ENCODE results near the gene ERMARD.

The ERMARD gene

GRCh38 chr6:169779896-169780295 lies 28.5 kb downstream of the ERMARD start:
- Histone ChIP-seq H2BK12ac (ENCODE audit: low read length) (no peak overlapping the region), H3K4me2 (ENCODE audit: low read length) (no peak overlapping the region), H3K27me3 (ENCODE audit: insufficient read depth, low read length) (no peaks in the 10 kb centered on the region), H3K79me1 (ENCODE audit: low read length) (no peaks in the 10 kb centered on the region), H3K14ac (ENCODE audit: low read length) (no peak overlapping the region), H3K27ac (ENCODE audit: low read depth, low read length) (no peak overlapping the region), H2AK5ac (ENCODE audit: low read length) (no peak overlapping the region), H3K9ac (ENCODE audit: low read length) (no peak overlapping the region), H3K36me3 (ENCODE audit: control insufficient read depth in 1 of 2, insufficient read depth in 2 of 2, low read length in 2 of 2) (peaks cover 18 to 19% of the 10 kb centered on the region in 2 experiments), H3K23ac (ENCODE audit: low read length) (no peak overlapping the region), H3K79me2 (ENCODE audit: control insufficient read depth, insufficient read depth, low read length, poor library complexity) (no peaks in the 10 kb centered on the region), H4K91ac (ENCODE audit: low read depth, low read length) (no peak overlapping the region), H2BK5ac (ENCODE audit: low read depth, low read length, poor library complexity) (no peak overlapping the region), H3K4ac (ENCODE audit: low read depth, low read length) (no peak overlapping the region), H3K9me3 (ENCODE audit: insufficient read depth, low read depth, low read length) (no peaks in the 10 kb centered on the region), H4K8ac (ENCODE audit: low read depth, low read length) (no peak overlapping the region), H4K12ac (ENCODE audit: low read depth, low read length) (no peak overlapping the region), H3K18ac (ENCODE audit: low read length) (no peak overlapping the region), H2AFZ (ENCODE audit: insufficient read depth, low read length, poor library complexity) (no peak overlapping the region), H3K4me1 (ENCODE audit: control insufficient read depth in 1 of 2, insufficient read depth in 2 of 2, low read length in 2 of 2) (peaks cover 7 to 12% of the 10 kb centered on the region in 2 experiments), H3K4me3 (ENCODE audit: low read depth, low read length) (no peak overlapping the region), H2BK120ac (ENCODE audit: insufficient read depth, low read length, poor library complexity) (no peak overlapping the region)
- DNase-seq, result no peak
- WGBS (ENCODE audit: extremely low coverage, insufficient coverage, insufficient read length), result no CpG with 5 or more reads among the region's 5 CpGs

GRCh38 chr6:169780571-169781091 lies 29.2 kb downstream of the ERMARD start:
- Histone ChIP-seq H3K4ac (ENCODE audit: low read depth, low read length) (no peak overlapping the region), H3K36me3 (ENCODE audit: control insufficient read depth in 1 of 2, insufficient read depth in 2 of 2, low read length in 2 of 2) (peaks cover 18 to 19% of the 10 kb centered on the region in 2 experiments), H3K18ac (ENCODE audit: low read length) (no peak overlapping the region), H2BK120ac (ENCODE audit: insufficient read depth, low read length, poor library complexity) (no peak overlapping the region), H3K4me3 (ENCODE audit: low read depth, low read length) (no peak overlapping the region), H2BK12ac (ENCODE audit: low read length) (no peak overlapping the region), H3K27me3 (ENCODE audit: insufficient read depth, low read length) (no peaks in the 10 kb centered on the region), H3K9me3 (ENCODE audit: insufficient read depth, low read depth, low read length) (no peaks in the 10 kb centered on the region), H4K12ac (ENCODE audit: low read depth, low read length) (no peak overlapping the region), H2AFZ (ENCODE audit: insufficient read depth, low read length, poor library complexity) (no peak overlapping the region), H3K14ac (ENCODE audit: low read length) (no peak overlapping the region), H3K79me1 (ENCODE audit: low read length) (no peaks in the 10 kb centered on the region), H3K27ac (ENCODE audit: low read depth, low read length) (no peak overlapping the region), H4K91ac (ENCODE audit: low read depth, low read length) (no peak overlapping the region), H4K8ac (ENCODE audit: low read depth, low read length) (no peak overlapping the region), H3K4me1 (ENCODE audit: control insufficient read depth in 1 of 2, insufficient read depth in 2 of 2, low read length in 2 of 2) (peaks cover 7 to 12% of the 10 kb centered on the region in 2 experiments), H3K4me2 (ENCODE audit: low read length) (no peak overlapping the region), H2AK5ac (ENCODE audit: low read length) (no peak overlapping the region), H3K9ac (ENCODE audit: low read length) (no peak overlapping the region), H3K23ac (ENCODE audit: low read length) (no peak overlapping the region), H2BK5ac (ENCODE audit: low read depth, low read length, poor library complexity) (no peak overlapping the region), H3K79me2 (ENCODE audit: control insufficient read depth, insufficient read depth, low read length, poor library complexity) (no peaks in the 10 kb centered on the region)
- no CpG with 5 or more reads among the region's 11 CpGs for WGBS (ENCODE audit: extremely low coverage, insufficient coverage, insufficient read length)
- DNase-seq, result no peak

GRCh38 chr6:169782966-169783365 lies 31.5 kb downstream of the ERMARD start:
- H4K91ac ChIP-seq (ENCODE audit: low read depth, low read length), result no peak overlapping the region
- DNase-seq, result no peak
- no peaks in the 10 kb centered on the region for H3K27me3 ChIP-seq (ENCODE audit: insufficient read depth, low read length)
- H2AFZ ChIP-seq (ENCODE audit: insufficient read depth, low read length, poor library complexity), result no peak overlapping the region
- no peak overlapping the region for H3K27ac ChIP-seq (ENCODE audit: low read depth, low read length)
- WGBS (ENCODE audit: extremely low coverage, insufficient coverage, insufficient read length), result no CpG with 5 or more reads among the region's 8 CpGs
- peaks cover 8 to 10% of the 10 kb centered on the region in 2 experiments for H3K36me3 ChIP-seq (ENCODE audit: control insufficient read depth in 1 of 2, insufficient read depth in 2 of 2, low read length in 2 of 2)
- H3K4me2 ChIP-seq (ENCODE audit: low read length), result no peak overlapping the region
- H3K23ac ChIP-seq (ENCODE audit: low read length), result no peak overlapping the region
- no peak overlapping the region for H2BK12ac ChIP-seq (ENCODE audit: low read length)
- H4K12ac ChIP-seq (ENCODE audit: low read depth, low read length), result no peak overlapping the region
- H3K4me3 ChIP-seq (ENCODE audit: low read depth, low read length), result no peak overlapping the region
- H3K79me2 ChIP-seq (ENCODE audit: control insufficient read depth, insufficient read depth, low read length, poor library complexity), result no peaks in the 10 kb centered on the region
- H3K9ac ChIP-seq (ENCODE audit: low read length), result no peak overlapping the region
- no peak overlapping the region for H3K18ac ChIP-seq (ENCODE audit: low read length)
- H2BK120ac ChIP-seq (ENCODE audit: insufficient read depth, low read length, poor library complexity), result no peak overlapping the region
- H2BK5ac ChIP-seq (ENCODE audit: low read depth, low read length, poor library complexity), result no peak overlapping the region
- no peak overlapping the region for H3K14ac ChIP-seq (ENCODE audit: low read length)
- no peaks in the 10 kb centered on the region for H3K9me3 ChIP-seq (ENCODE audit: insufficient read depth, low read depth, low read length)
- peaks cover 7 to 12% of the 10 kb centered on the region in 2 experiments for H3K4me1 ChIP-seq (ENCODE audit: control insufficient read depth in 1 of 2, insufficient read depth in 2 of 2, low read length in 2 of 2)
- H3K4ac ChIP-seq (ENCODE audit: low read depth, low read length), result no peak overlapping the region
- H4K8ac ChIP-seq (ENCODE audit: low read depth, low read length), result no peak overlapping the region
- no peaks in the 10 kb centered on the region for H3K79me1 ChIP-seq (ENCODE audit: low read length)
- H2AK5ac ChIP-seq (ENCODE audit: low read length), result no peak overlapping the region

- H3K23ac ChIP-seq (ENCODE audit: low read length), result no peak overlapping the region
- H3K27me3 ChIP-seq (ENCODE audit: insufficient read depth, low read length), result no peaks in the 10 kb centered on the region
- no peak overlapping the region for H3K4me3 ChIP-seq (ENCODE audit: low read depth, low read length)
- no peak overlapping the region for H2AK5ac ChIP-seq (ENCODE audit: low read length)
- no peak overlapping the region for H3K4me2 ChIP-seq (ENCODE audit: low read length)
- no peak overlapping the region for H2AFZ ChIP-seq (ENCODE audit: insufficient read depth, low read length, poor library complexity)
- WGBS (ENCODE audit: extremely low coverage, insufficient coverage, insufficient read length), result no CpG with 5 or more reads among the region's 9 CpGs
- H4K12ac ChIP-seq (ENCODE audit: low read depth, low read length), result no peak overlapping the region
- no peak overlapping the region for H3K27ac ChIP-seq (ENCODE audit: low read depth, low read length)
- no peak overlapping the region for H3K4ac ChIP-seq (ENCODE audit: low read depth, low read length)
- no peak overlapping the region for H3K9ac ChIP-seq (ENCODE audit: low read length)
- no peaks in the 10 kb centered on the region for H3K79me1 ChIP-seq (ENCODE audit: low read length)
- H3K14ac ChIP-seq (ENCODE audit: low read length), result no peak overlapping the region
- H2BK12ac ChIP-seq (ENCODE audit: low read length), result no peak overlapping the region
- H3K9me3 ChIP-seq (ENCODE audit: insufficient read depth, low read depth, low read length), result no peaks in the 10 kb centered on the region
- no peak for DNase-seq
- peaks cover 7 to 12% of the 10 kb centered on the region in 2 experiments for H3K4me1 ChIP-seq (ENCODE audit: control insufficient read depth in 1 of 2, insufficient read depth in 2 of 2, low read length in 2 of 2)
- H2BK120ac ChIP-seq (ENCODE audit: insufficient read depth, low read length, poor library complexity), result no peak overlapping the region
- no peak overlapping the region for H2BK5ac ChIP-seq (ENCODE audit: low read depth, low read length, poor library complexity)
- H4K91ac ChIP-seq (ENCODE audit: low read depth, low read length), result no peak overlapping the region
- H3K79me2 ChIP-seq (ENCODE audit: control insufficient read depth, insufficient read depth, low read length, poor library complexity), result no peaks in the 10 kb centered on the region
- no peak overlapping the region for H3K18ac ChIP-seq (ENCODE audit: low read length)
- no peak overlapping the region for H4K8ac ChIP-seq (ENCODE audit: low read depth, low read length)
- H3K36me3 ChIP-seq (ENCODE audit: control insufficient read depth in 1 of 2, insufficient read depth in 2 of 2, low read length in 2 of 2), result peaks cover 8 to 9% of the 10 kb centered on the region in 2 experiments
Measured at GRCh38 chr6:169783401-169783800, 32.0 kb downstream of the ERMARD start.
